Measurements from ENCODE around the gene CCDC170. TPM values are rescaled to one million over a fixed set of nuclear protein-coding genes. Genes with fewer than 3 reads are reported as not detected.

Gene CCDC170
- total and polyA plus RNA-seq, 9 of the 15 experiments (the other 6 are each of a cell fraction or from before 2014, with no cell fraction given) = 0.01 to 0.18 (median 0.05) TPM; not detected in 6

GRCh38 chr6:151553416-151554165, 59.8 kb downstream of the CCDC170 start (continued):
- no peak for TF ChIP-seq RERE (CRISPR knock-in tag; IDR thresholded peaks at IDR 0.05; ENCODE audit: borderline replicate concordance)

GRCh38 chr6:151561238-151561637, 67.4 kb downstream of the CCDC170 start:
- Histone ChIP-seq H4K20me1 (replicated peaks; ENCODE audit: control insufficient read depth, insufficient read depth, low read length) (0 out of 2 replicates have a peak, but pooled peaks cover 2% of the 10 kb centered on the region), H3K4me1 (replicated peaks in 1 of 2; ENCODE audit: control insufficient read depth in 2 of 2, insufficient read depth in 2 of 2, low read length in 2 of 2) (no peaks in the 10 kb centered on the region), H3K27me3 (ENCODE audit: control insufficient read depth in 2 of 2, insufficient read depth in 2 of 2, low read length in 2 of 2) (peaks cover 0 to under 1% of the 10 kb centered on the region in 2 experiments; a peak in 1 of 5 replicates), H3K27ac (ENCODE audit: extremely low read depth, low read depth, low read length) (no peak overlapping the region), H2AFZ (ENCODE audit: low read depth, low read length) (no peak overlapping the region), H3K4me3 (no peak overlapping the region), H3K36me3 (ENCODE audit: control insufficient read depth, insufficient read depth, low read length) (no peaks in the 10 kb centered on the region), H3K79me2 (ENCODE audit: control insufficient read depth, insufficient read depth, low read length) (no peaks in the 10 kb centered on the region), H3K9me1 (ENCODE audit: control insufficient read depth, insufficient read depth, low read length) (no peaks in the 10 kb centered on the region), H3K9me3 (replicated peaks; ENCODE audit: control insufficient read depth, insufficient read depth, low read depth, low read length) (no peaks in the 10 kb centered on the region; the same call in 1 of the 2 replicates), H3K4me2 (ENCODE audit: insufficient read depth, low read length) (no peak overlapping the region), H3K9ac (ENCODE audit: insufficient read depth in 1 of 2, low read depth in 2 of 2, low read length in 2 of 2) (no peak overlapping the region)
- no peak for ATAC-seq
- in situ Hi-C loops (cut with MboI) = no loop called here
- DNase-seq (ENCODE audit: extremely low read depth in 1 of 4, low spot score in 3 of 4) = no peak
- no TSS peak for BruUV-seq (replicated peaks)
- CTCF ChIA-PET (ENCODE audit: low intra/inter-chr PET ratio) = no interaction called here
- intact Hi-C loops (cut with micrococcal nuclease) = no loop called here
- FAIRE-seq = no peak
- POLR2A ChIA-PET = no interaction called here
- no peak for TF ChIP-seq KDM2B (CRISPR knock-in tag; IDR thresholded peaks at IDR 0.05)
- TF ChIP-seq CBX5 (IDR thresholded peaks at IDR 0.05; ENCODE audit: borderline replicate concordance, low read depth) = 0 out of 2 replicates have a peak, but pooled peaks have one; percentile 14
